Activated B cell treated with CpG ODN at 0.5 μM for 24 hours (primary cell): ENCODE measurements around the gene SLC29A3. TPM values are rescaled to one million over a fixed set of nuclear protein-coding genes. Genes with fewer than 3 reads are reported as not detected.

Experiments
- ATAC-seq: fragments of 200-7000 bp; cut with Tn5 transposase; one replicate; pipeline ENCODE4 v1.10.0; 2021; ENCODE audit warnings: low read depth, mild to moderate bottlenecking, moderate library complexity
- CTCF ChIA-PET: fragments of 350-600 bp; sonication (Branson Sonifier 250); formaldehyde crosslinking; loops from one replicate; lab custom pipeline; 2021; ENCODE audit warnings: antibody characterized with exemption; lab: Charles Lee
- POLR2A ChIA-PET: fragments of 350-600 bp; sonication (Branson Sonifier 250); formaldehyde crosslinking; loops from one replicate; lab custom pipeline; 2021; ENCODE audit warnings: antibody characterized with exemption; lab: Charles Lee
- DNase-seq: peaks from one replicate; pipeline ENCODE4 v3.0.0; 2022
- H3K27ac Mint-ChIP-seq: one replicate; pipeline ENCODE4 v1.8.0; 2020; ENCODE audit warnings: mixed read lengths
- H3K27me3 Mint-ChIP-seq: one replicate; pipeline ENCODE4 v1.8.0; 2021; ENCODE audit warnings: mixed read lengths
- H3K36me3 Mint-ChIP-seq: one replicate; pipeline ENCODE4 v1.8.0; 2021; ENCODE audit warnings: low read depth, mixed read lengths
- H3K4me1 Mint-ChIP-seq: one replicate; pipeline ENCODE4 v1.8.0; 2021; ENCODE audit warnings: mixed read lengths
- H3K4me3 Mint-ChIP-seq: one replicate; pipeline ENCODE4 v1.8.0; 2020; ENCODE audit warnings: mild to moderate bottlenecking, mixed read lengths
- H3K9me3 Mint-ChIP-seq: one replicate; pipeline ENCODE4 v1.8.0; 2020; ENCODE audit warnings: mixed read lengths
- intact Hi-C: fragments of 100-400 bp; cut with micrococcal nuclease; formaldehyde crosslinking; loops from one replicate; pipeline ENCODE4 v1.15.1; 2024
- total RNA-seq: library from RNA; stranded (reverse); gene quantifications from 2 replicates; pipeline ENCODE4 v1.2.3, GENCODE V29; 2022
- TF ChIP-seq, protein P1 (sequence below): fragments of 200-600 bp; IDR thresholded peaks from one replicate; pipeline ENCODE4 v1.8.0; 2022; ENCODE audit warnings: antibody characterized with exemption, mild to moderate bottlenecking

Gene SLC29A3
- total RNA-seq, 1 donor from 2014 or later, result 4.3 TPM

DNA sequence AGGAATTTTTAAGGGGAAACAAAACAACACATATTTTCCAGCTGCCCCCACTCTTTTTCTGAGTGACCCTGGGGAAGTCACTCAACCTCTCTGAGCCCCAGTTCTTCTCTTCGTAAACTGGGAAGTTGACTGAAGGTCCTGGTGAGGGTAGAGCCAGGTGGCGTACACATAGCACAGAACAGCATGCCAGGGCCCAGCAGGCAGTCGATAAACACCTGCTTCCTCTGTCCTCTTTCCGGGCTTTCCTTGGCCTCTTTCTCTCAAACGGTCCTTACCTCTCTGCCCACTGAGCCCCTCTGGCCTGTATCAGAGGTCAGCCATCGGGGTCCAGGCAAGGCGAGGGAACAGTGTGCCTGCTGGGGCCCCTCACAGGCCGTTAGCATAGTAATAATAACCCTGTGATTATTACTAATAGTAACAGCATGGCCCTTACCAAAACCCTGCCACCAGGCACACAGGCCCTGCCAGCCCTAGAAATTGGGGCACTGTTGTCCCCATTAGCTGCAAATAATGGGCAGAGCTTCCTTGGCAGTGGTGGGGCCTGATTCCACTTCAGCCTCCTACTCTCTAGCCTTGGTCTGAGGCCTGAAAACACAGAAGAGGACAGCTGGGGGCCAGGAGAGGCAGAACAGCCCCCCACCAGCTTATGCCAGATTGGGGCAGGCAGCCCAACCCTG, 37.3 kb upstream of the SLC29A3 start:
- TF ChIP-seq, protein P1, sequence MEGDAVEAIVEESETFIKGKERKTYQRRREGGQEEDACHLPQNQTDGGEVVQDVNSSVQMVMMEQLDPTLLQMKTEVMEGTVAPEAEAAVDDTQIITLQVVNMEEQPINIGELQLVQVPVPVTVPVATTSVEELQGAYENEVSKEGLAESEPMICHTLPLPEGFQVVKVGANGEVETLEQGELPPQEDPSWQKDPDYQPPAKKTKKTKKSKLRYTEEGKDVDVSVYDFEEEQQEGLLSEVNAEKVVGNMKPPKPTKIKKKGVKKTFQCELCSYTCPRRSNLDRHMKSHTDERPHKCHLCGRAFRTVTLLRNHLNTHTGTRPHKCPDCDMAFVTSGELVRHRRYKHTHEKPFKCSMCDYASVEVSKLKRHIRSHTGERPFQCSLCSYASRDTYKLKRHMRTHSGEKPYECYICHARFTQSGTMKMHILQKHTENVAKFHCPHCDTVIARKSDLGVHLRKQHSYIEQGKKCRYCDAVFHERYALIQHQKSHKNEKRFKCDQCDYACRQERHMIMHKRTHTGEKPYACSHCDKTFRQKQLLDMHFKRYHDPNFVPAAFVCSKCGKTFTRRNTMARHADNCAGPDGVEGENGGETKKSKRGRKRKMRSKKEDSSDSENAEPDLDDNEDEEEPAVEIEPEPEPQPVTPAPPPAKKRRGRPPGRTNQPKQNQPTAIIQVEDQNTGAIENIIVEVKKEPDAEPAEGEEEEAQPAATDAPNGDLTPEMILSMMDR, result no peak
- DNase-seq, result no peak

DNA sequence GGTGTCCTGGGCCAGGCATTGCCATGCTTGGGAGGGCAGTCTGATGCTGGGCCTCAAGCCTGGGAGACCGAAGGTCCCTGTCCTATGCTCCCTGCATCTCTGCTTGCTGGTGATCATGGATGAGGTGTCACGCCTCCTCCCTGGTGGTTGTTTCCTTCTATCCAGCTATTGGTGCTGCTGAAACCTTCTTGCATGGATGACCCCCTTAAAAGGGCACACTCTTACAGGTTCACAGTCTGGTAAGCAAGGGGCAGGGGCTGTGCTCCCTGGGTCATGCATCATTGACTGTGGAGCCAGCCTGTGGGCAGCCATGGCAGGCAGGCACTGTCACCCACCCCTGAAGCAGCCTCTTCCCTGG, 36.8 kb upstream of the SLC29A3 start:
- Mint-ChIP-seq H3K36me3 (no peaks in the 10 kb centered on the region), H3K9me3 (no peaks in the 10 kb centered on the region), H3K27me3 (peaks cover 2% of the 10 kb centered on the region), H3K27ac (no peak overlapping the region), H3K4me1 (no peaks in the 10 kb centered on the region), H3K4me3 (no peak overlapping the region)
- intact Hi-C loops, result no loop called here
- ChIA-PET POLR2A (no interaction called here), CTCF (interaction anchor here (1.0 to 1.1 kb wide), 2 partner anchors 74 to 379 kb away, joined by 3 read pairs; no protein-coding TSS in a partner anchor)
- ATAC-seq, result no peak
- no peak for DNase-seq
- TF ChIP-seq, protein P1, result no peak

More for the DNA sequence above, 37.3 kb upstream of the SLC29A3 start:
- no peaks in the 10 kb centered on the region for H3K9me3 Mint-ChIP-seq
- no peaks in the 10 kb centered on the region for H3K36me3 Mint-ChIP-seq
- intact Hi-C loops, result no loop called here
- no peaks in the 10 kb centered on the region for H3K4me1 Mint-ChIP-seq
- peaks cover 2% of the 10 kb centered on the region for H3K27me3 Mint-ChIP-seq
- no peak overlapping the region for H3K4me3 Mint-ChIP-seq
- H3K27ac Mint-ChIP-seq, result no peak overlapping the region
- no peak for ATAC-seq
- CTCF ChIA-PET, result interaction anchor here (0.9 to 1.0 kb wide), 2 partner anchors 73 to 705 kb away, joined by 3 read pairs; no protein-coding TSS in a partner anchor
- POLR2A ChIA-PET, result no interaction called here

DNA sequence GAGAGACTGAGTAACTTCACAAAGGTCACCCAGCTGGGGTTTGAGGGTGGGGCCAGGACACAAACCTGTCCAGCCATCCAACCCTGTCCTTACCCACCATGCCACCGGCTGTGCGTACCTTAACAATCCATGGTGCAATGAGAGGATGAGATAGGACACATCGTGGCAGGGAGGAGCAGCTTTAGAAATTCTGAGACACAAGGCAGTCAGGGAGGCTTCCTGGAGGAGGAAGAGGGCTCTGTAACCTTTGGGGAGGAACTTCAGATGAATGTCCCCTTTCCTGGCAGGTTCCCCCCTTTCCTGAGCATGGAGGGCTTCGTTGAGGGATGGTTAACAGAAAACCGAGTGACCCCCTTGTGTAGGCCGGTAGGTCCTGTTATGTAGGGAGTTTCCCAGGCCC, 35.6 kb upstream of the SLC29A3 start:
- Mint-ChIP-seq H3K27me3 (peaks cover 2% of the 10 kb centered on the region), H3K4me3 (no peak overlapping the region), H3K9me3 (no peaks in the 10 kb centered on the region), H3K27ac (no peak overlapping the region), H3K36me3 (no peaks in the 10 kb centered on the region), H3K4me1 (no peaks in the 10 kb centered on the region)
- intact Hi-C loops, result no loop called here
- ChIA-PET CTCF (interaction anchor here (1.1 to 1.4 kb wide), 2 partner anchors 358 to 380 kb away, joined by 3 read pairs; no protein-coding TSS in a partner anchor), POLR2A (no interaction called here)
- no peak for DNase-seq
- no peak for ATAC-seq
- TF ChIP-seq, protein P1, result no peak

DNA sequence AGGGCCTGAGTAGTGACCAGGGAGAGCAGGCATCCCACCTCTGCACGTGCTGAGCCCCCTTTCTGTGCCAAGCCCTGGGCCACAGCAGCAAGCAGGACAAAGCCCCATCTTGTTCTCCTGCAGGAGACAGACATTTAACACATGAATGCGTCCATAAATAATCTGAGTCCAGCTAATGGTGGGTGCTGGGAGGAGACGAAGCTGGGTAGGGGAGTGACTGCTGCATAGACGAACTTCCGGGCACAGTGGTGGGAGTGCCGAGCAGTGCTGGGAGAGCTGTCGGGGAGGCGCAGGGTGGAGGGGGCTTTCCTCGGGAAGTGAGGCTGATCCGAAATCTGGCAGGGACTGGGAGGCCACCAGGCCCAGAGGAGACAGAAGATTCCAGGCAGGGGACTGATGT, 35.2 kb upstream of the SLC29A3 start:
- ChIA-PET POLR2A (no interaction called here), CTCF (interaction anchor here (1.0 to 1.4 kb wide), 2 partner anchors 358 to 380 kb away, joined by 3 read pairs; no protein-coding TSS in a partner anchor)
- DNase-seq, result no peak
- no peak for ATAC-seq
- H3K36me3 Mint-ChIP-seq, result no peaks in the 10 kb centered on the region
- TF ChIP-seq, protein P1, result no peak
- no peak overlapping the region for H3K27ac Mint-ChIP-seq
- H3K9me3 Mint-ChIP-seq, result no peaks in the 10 kb centered on the region
- intact Hi-C loops, result no loop called here
- H3K27me3 Mint-ChIP-seq, result peaks cover 2% of the 10 kb centered on the region
- H3K4me3 Mint-ChIP-seq, result no peak overlapping the region
- H3K4me1 Mint-ChIP-seq, result no peaks in the 10 kb centered on the region

DNA sequence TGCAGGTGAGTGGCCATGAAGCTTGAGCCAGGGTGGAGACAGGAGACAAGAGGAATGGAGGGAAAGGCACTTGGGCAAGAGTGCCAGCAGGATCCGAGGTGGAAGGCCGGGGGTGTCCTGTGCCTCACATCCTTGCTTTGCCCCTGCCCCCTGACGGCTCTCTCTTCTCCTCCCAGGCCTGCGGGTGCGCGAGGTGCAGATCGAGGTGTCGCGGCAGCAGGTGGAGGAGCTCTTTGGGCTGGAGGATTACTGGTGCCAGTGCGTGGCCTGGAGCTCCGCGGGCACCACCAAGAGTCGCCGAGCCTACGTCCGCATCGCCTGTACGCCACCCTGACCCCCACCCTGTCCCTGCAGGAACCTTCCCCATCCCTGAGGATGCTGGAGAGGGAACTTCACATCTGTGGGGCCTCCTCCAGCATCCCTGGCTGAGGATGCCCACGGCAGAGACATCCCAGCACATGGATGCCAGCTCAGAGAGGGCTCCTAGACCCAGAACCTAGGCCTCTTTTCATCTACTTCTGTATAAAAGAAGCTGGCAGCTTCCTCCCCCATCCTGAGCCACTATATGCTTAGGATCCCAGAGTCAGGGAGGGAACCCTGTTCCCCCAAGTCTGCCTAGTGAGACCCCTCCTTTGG, 34.4 kb upstream of the SLC29A3 start:
- CTCF ChIA-PET, result interaction anchor here (1.0 to 1.5 kb wide), 3 partner anchors 9 to 381 kb away, joined by 3 to 4 read pairs (median 3); no protein-coding TSS in a partner anchor
- POLR2A ChIA-PET, result interaction anchor here (0.9 kb wide), 1 partner anchor 9 kb away, joined by 3 read pairs; no protein-coding TSS in a partner anchor
- TF ChIP-seq, protein P1, result no peak
- Mint-ChIP-seq H3K27ac (no peak overlapping the region), H3K9me3 (no peaks in the 10 kb centered on the region), H3K36me3 (no peaks in the 10 kb centered on the region), H3K4me1 (peaks cover 3% of the 10 kb centered on the region), H3K4me3 (no peak overlapping the region), H3K27me3 (peaks cover 2% of the 10 kb centered on the region)
- ATAC-seq (no peak), DNase-seq (no peak)
- intact Hi-C loops, result loop anchor here (1.0 to 5.0 kb wide), 2 partner anchors 359 to 732 kb away; no protein-coding TSS in a partner anchor
